Measurements from ENCODE around the gene AIG1.

DNA sequence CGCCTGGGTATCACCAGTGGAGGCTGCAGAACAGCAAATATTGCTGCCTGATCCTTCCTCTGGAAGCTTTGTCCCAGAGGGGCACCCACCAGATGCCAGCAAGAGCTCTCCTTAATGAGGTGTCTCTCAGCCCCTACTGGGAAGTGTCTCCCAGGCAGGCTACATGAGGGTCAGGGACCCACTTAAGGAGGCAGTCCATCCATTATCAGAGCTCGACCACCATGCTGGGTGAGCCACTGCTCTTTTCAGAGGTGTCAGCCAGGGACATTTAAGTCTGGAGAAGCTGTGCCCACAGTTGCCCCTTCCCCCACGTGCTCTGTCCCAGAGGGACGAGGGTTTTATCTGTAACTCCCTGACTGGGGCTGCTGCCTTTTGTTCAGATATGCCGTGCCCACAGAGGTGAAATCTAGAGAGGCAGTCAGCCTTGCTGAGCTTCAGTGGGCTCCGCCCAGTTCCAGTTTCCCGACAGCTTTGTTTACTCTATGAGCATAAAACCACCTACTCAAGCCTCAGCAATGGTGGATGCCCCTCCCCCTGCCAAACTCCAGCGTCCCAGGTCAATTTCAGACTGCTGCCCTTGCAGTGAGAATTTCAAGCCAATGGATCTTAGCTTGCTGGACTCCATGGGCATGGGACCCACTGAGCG, 25.9 kb upstream of the AIG1 start:
- TF ChIP-seq, protein P1, sequence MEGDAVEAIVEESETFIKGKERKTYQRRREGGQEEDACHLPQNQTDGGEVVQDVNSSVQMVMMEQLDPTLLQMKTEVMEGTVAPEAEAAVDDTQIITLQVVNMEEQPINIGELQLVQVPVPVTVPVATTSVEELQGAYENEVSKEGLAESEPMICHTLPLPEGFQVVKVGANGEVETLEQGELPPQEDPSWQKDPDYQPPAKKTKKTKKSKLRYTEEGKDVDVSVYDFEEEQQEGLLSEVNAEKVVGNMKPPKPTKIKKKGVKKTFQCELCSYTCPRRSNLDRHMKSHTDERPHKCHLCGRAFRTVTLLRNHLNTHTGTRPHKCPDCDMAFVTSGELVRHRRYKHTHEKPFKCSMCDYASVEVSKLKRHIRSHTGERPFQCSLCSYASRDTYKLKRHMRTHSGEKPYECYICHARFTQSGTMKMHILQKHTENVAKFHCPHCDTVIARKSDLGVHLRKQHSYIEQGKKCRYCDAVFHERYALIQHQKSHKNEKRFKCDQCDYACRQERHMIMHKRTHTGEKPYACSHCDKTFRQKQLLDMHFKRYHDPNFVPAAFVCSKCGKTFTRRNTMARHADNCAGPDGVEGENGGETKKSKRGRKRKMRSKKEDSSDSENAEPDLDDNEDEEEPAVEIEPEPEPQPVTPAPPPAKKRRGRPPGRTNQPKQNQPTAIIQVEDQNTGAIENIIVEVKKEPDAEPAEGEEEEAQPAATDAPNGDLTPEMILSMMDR (IDR thresholded peaks at IDR 0.05; ENCODE audit: low read length), result no peak
- no peak for TF ChIP-seq EZH2 (optimal IDR thresholded peaks at IDR 0.05; ENCODE audit: low read depth, low read length)

All from MM.1S (cell line).